HG03432 (cell line): ENCODE results near the gene RSPRY1.

Source experiments
- ATAC-seq: cut with Tn5 transposase; IDR thresholded peaks from one replicate; pipeline ENCODE4 v1.9.1; 2021; ENCODE audit warnings: mild to moderate bottlenecking, moderate library complexity; ENCODE audit not compliant: unreplicated experiment

The RSPRY1 gene

GRCh38 chr16:57152096-57153093, 33.7 kb upstream of the RSPRY1 start:
- no peak for ATAC-seq

DNA sequence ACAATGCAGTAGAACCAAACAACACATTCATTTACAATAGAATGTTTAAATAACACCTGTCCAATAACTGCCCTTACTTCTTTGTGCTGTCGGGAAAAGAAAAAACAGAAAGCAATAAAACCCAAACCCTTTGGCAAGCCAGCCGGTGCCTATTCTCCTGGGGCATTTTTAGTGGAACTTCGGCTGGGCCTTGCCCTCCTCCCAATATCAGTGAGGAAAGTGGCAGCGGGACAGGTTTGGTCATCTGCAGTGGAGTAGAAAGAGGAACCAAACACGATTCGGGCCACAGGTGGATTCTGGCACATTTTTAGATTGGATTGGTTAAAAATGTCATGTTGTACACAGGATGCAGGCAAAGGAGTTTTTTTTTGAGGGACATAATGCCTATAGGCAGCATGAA, 32.3 kb upstream of the RSPRY1 start:
- ATAC-seq, result no peak

DNA sequence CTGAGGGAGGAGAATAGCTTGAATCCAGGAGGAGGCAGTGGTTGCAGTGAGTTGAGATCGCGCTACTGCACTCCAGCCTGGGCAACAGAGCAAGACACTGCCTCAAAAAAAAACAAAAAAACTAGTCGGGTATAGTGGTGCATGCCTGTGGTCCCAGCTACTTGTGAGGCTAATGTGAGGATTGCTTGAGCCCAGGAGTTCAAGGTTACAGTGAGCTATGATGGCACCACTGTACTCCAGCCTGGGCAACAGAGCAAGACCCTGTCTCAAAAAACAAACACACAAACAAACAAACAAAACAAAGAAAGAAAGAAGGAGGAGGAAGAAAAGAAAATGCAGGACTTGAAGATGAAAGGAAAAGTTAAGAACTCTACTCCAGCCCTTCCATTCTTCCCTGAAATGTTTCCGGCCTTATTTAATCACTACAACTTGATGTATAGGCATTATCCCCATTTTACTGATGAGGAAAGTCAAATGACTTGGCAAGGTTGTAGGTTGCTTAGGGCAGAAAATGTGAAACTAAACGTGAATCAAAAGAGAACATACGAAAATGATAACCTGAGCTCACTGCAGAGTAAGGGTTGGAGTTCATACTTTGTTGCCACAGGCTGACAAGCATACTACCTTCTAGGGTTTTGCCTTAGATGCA, 30.3 kb upstream of the RSPRY1 start:
- no peak for ATAC-seq

GRCh38 chr16:57156351-57156703, 29.8 kb upstream of the RSPRY1 start:
- ATAC-seq, result no peak

GRCh38 chr16:57157533-57157932, 28.6 kb upstream of the RSPRY1 start:
- no peak for ATAC-seq

DNA sequence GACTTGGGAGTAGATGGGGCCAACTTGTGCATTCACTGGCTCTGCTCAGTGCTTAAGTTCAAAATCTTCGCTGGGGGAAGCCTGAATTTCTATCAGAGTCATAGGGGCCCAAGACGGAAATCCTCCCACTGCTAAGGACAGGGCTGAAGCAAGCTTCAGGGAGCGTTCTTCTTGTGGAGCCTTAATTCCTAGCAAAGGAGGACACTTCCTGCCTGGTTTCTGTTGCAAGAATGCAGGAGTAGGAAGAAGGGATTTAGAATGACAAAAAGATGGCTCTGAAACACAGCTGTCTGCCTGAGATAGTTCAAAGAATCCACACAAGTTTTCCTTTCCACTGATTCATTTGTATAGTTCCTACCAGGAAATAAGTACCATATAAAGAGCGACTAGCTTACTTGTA, 26.7 kb upstream of the RSPRY1 start:
- no peak for ATAC-seq

GRCh38 chr16:57163842-57164241, 22.3 kb upstream of the RSPRY1 start:
- no peak for ATAC-seq

- ATAC-seq, result no peak
Measured at GRCh38 chr16:57165483-57165882, 20.6 kb upstream of the RSPRY1 start.

- ATAC-seq, result no peak
Measured at GRCh38 chr16:57165938-57166337, 20.2 kb upstream of the RSPRY1 start.

- no peak for ATAC-seq
Measured at GRCh38 chr16:57166451-57166850, 19.7 kb upstream of the RSPRY1 start.

DNA sequence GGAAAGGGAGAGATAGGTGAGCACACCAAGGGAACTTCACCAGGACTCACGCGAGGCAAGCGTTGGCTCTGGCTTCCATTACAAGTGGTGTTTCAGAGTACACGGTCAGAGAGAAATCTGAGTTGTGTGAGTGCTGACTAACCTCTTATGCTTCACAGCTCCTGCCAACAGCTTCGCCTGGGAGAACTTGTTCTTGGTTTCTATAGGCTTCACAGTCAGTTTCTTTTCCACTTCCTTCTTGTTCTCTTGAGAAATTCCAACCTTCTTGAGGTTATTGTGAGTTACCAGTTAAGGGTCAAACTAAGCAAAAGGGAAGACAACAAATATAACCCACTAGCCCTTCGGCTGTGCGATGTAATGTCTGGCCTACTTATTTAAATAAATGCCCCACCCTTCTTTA, 19.2 kb upstream of the RSPRY1 start:
- no peak for ATAC-seq

- ATAC-seq, result no peak
Measured at GRCh38 chr16:57167538-57167937, 18.6 kb upstream of the RSPRY1 start.

- ATAC-seq, result no peak
Measured at GRCh38 chr16:57167953-57168352, 18.2 kb upstream of the RSPRY1 start.

DNA sequence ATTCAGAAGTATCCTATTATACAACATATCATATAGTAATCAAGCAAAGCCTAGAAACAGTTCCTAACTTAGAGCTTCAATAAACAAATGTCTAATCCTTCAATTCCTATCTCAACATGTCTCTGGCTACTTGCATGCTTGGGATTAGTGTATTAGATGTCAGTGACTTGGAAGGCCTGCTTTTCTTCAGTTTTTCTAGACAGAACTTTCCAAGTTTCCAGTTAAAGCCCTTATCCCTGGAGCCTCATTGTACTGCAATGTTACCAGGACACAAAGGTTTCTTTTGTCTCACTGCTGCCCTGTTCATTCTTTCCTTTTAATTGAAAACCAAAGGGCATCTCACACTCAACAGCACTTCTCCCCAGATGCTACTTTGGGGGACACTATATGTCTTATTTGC, 16.8 kb upstream of the RSPRY1 start:
- no peak for ATAC-seq

- ATAC-seq, result no peak
Measured at GRCh38 chr16:57172721-57173290, 13.3 kb upstream of the RSPRY1 start.

DNA sequence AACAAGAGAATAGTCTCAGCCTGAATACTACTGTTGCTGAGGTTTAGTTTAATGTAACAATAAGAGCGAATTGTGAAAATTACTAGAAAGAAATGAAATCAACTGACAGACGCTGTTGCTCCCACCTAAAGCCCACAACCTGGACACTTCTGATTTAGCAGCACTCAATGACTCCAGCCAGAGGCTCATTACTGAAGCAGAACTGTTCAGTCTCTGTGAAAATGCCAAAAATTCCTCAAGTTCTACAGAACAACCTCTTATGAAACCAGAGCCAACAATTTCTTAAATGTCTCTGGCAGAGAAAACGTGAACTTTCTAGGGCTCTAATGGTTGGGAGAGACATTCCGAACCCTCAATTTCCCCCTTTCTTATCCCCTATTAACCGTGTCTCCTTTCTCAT, 10.2 kb upstream of the RSPRY1 start:
- ATAC-seq, result no peak

DNA sequence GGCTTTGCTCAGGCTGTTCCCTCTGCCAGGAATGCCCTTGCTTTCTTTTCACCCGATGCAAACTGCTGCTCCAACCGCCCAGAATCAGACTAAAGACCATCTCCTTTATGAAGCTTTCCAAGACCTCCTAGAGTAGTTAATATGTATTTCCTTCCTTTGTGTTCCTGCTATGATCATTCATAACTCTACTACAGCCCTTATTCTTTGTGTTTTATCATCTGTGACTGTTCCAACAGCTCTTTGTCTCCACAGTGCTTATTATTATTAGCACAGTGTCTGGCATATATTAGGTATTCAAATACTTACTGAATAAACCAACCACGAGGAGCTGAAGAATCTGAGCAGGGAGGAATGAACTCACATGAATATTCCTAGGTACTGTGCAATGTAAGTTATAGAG, 7.9 kb upstream of the RSPRY1 start:
- no peak for ATAC-seq

GRCh38 chr16:57178793-57179212, 7.3 kb upstream of the RSPRY1 start:
- ATAC-seq, result no peak

DNA sequence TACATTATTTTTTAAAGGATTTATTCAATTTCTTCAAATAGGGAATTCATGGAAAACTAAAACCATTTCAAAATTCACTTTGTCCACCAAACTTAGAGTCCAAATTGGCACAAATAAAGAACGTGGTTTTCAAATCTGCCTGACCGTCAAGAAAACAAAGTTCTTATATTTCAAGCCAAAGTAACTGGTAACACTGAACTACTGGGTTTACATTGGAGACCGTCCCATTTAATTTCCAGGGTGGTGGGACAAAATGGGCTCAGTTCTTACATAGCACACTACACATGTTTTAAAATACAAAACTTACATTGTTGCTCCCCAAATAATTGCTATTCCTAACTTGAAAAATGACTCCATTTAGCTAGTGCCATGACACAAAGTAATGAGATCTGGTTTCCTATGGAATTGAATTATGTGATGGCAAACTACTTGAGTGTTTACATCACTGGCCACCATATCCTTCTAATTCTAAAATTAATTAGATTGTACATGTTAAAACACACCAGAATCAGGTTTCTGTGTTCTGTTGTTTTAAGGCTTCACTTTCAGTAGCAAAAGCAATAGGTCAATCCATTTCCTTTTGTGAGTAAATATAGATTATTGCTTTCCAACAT, 6.8 kb upstream of the RSPRY1 start:
- no peak for ATAC-seq

GRCh38 chr16:57184113-57184512, 2.0 kb upstream of the RSPRY1 start:
- no peak for ATAC-seq

- no peak for ATAC-seq
Measured at GRCh38 chr16:57184887-57185445, 1.2 kb upstream of the RSPRY1 start.
